K562 (cell line): ENCODE results near the gene GLUL. TPM values are rescaled to one million over a fixed set of nuclear protein-coding genes. Genes with fewer than 3 reads are reported as not detected.

Source experiments
- EGR1 ChIP-seq: fragments of 450-650 bp; conservative IDR thresholded peaks from 2 replicates; pipeline ENCODE4 v1.6.1; 2017; ENCODE audit warnings: mild to moderate bottlenecking
- ERF ChIP-seq: fragments of 450-650 bp; formaldehyde crosslinking; IDR thresholded peaks from 2 replicates; pipeline ENCODE4 v1.4.0; 2020; ENCODE audit warnings: mild to moderate bottlenecking, mixed read lengths
- GATAD2A ChIP-seq: fragments of 450-650 bp; IDR thresholded peaks from 2 replicates; pipeline ENCODE4 v1.6.1; 2017
- MAFK ChIP-seq: IDR thresholded peaks from 2 replicates; pipeline ENCODE4 v1.6.1; 2011; ENCODE audit warnings: low read length, improper control_type of control experiment
- MEF2D ChIP-seq: conservative IDR thresholded peaks from 2 replicates; pipeline ENCODE4 v1.6.1; 2016; ENCODE audit warnings: low read depth, missing genetic modification characterization, missing compliant biosample characterization
- NFE2 ChIP-seq: IDR thresholded peaks from 2 replicates; pipeline ENCODE4 v1.6.1; 2014; ENCODE audit warnings: antibody characterized with exemption, low read depth
- PCBP2 ChIP-seq: fragments of 200-400 bp; formaldehyde crosslinking; IDR thresholded peaks from 2 replicates; pipeline ENCODE4 v1.6.1; 2018; ENCODE audit warnings: low read length, low read depth, mild to moderate bottlenecking, moderate library complexity; ENCODE audit not compliant: poor library complexity, severe bottlenecking
- PPARD ChIP-seq: fragments of 250-450 bp; sonication (Bioruptor Pico); IDR thresholded peaks from 2 replicates; pipeline ENCODE4 v1.8.0; 2022; ENCODE audit warnings: inconsistent platforms, mild to moderate bottlenecking, moderate library complexity
- RFX1 ChIP-seq: fragments of 450-650 bp; IDR thresholded peaks from 2 replicates; pipeline ENCODE4 v1.6.1; 2016; ENCODE audit warnings: mild to moderate bottlenecking, moderate library complexity
- SAFB2 ChIP-seq: fragments of 200-400 bp; formaldehyde crosslinking; IDR thresholded peaks from 2 replicates; pipeline ENCODE4 v1.6.1; 2018; ENCODE audit warnings: borderline replicate concordance, low read length, low read depth, moderate library complexity; ENCODE audit not compliant: severe bottlenecking
- SMAD1 ChIP-seq: fragments of 150-350 bp; IDR thresholded peaks from 2 replicates; pipeline ENCODE4 v1.6.1; 2014; ENCODE audit warnings: low read length, low read depth; ENCODE audit not compliant: partially characterized antibody
- TAF9B ChIP-seq: fragments of 450-650 bp; IDR thresholded peaks from 2 replicates; pipeline ENCODE4 v1.6.1; 2018; ENCODE audit warnings: mild to moderate bottlenecking; ENCODE audit not compliant: partially characterized antibody
- ZNF239 ChIP-seq: fragments of 250-450 bp; sonication (Bioruptor Pico); IDR thresholded peaks from 2 replicates; pipeline ENCODE4 v1.4.0; 2020; ENCODE audit warnings: mild to moderate bottlenecking
- ZNF444 ChIP-seq: fragments of 250-450 bp; sonication (Bioruptor Pico); IDR thresholded peaks from 2 replicates; pipeline ENCODE4 v1.4.0; 2020; ENCODE audit warnings: mild to moderate bottlenecking, moderate library complexity
- polyA plus RNA-seq, 8 experiments: library from polyadenylated mRNA; depleted of rRNA in 4 of 8; stranded (reverse) in 5 of 8; unstranded in 3 of 8; fragments of >200 nt; fragmentation: Nextera tagmentation in 2 of 8; fragmentation: Illumina TruSeq in 1 of 8; extraction: Ambion mirVana in 2 of 8; extraction: Trizol in 1 of 8; gene quantifications; 2 replicates each; pipeline versions ENCODE4 v1.2.1 to v1.2.3, GENCODE V29; 2011 to 2014; ENCODE audit warnings: inconsistent platforms in 1 of 8, missing spikeins in 1 of 8
- total RNA-seq, 7 experiments: library from RNA; depleted of rRNA in 6 of 7; stranded (reverse); fragments of >200 nt in 6 of 7; fragmentation: Illumina TruSeq in 2 of 7; extraction: Trizol in 2 of 7; gene quantifications; 2 replicates each; pipeline versions ENCODE4 v1.2.1 to v1.2.3, GENCODE V29; 2011 to 2021; ENCODE audit warnings: low replicate concordance in 1 of 7
- TF ChIP-seq, protein P1 (sequence below): IDR thresholded peaks from 3 replicates; pipeline ENCODE4 v1.6.1; 2011; ENCODE audit warnings: borderline replicate concordance, mild to moderate bottlenecking, moderate library complexity; ENCODE audit not compliant: insufficient read length; ENCODE audit errors: extremely low read depth
- TF ChIP-seq, protein P2 (sequence below): fragments of 250-450 bp; sonication (Bioruptor Pico); IDR thresholded peaks from 2 replicates; pipeline ENCODE4 v1.5.0; 2022; ENCODE audit warnings: mild to moderate bottlenecking
- TF ChIP-seq, protein P3 (sequence below): fragments of 450-650 bp; IDR thresholded peaks from 2 replicates; pipeline ENCODE4 v1.6.1; 2017; ENCODE audit warnings: mild to moderate bottlenecking, moderate library complexity
- TF ChIP-seq, protein P4 (sequence below): fragments of 450-650 bp; formaldehyde crosslinking; IDR thresholded peaks from 2 replicates; pipeline ENCODE4 v1.4.0; 2020; ENCODE audit warnings: mild to moderate bottlenecking, moderate library complexity
- TF ChIP-seq, protein P5 (sequence below): fragments of 450-650 bp; IDR thresholded peaks from 2 replicates; pipeline ENCODE4 v1.6.1; 2018; ENCODE audit warnings: mild to moderate bottlenecking, low read depth; ENCODE audit not compliant: partially characterized antibody

The GLUL gene
- total and polyA plus RNA-seq, 9 of the 15 experiments (the other 6 are each of a cell fraction or from before 2014, with no cell fraction given): 1,088 to 4,222 (median 1,338) TPM

DNA sequence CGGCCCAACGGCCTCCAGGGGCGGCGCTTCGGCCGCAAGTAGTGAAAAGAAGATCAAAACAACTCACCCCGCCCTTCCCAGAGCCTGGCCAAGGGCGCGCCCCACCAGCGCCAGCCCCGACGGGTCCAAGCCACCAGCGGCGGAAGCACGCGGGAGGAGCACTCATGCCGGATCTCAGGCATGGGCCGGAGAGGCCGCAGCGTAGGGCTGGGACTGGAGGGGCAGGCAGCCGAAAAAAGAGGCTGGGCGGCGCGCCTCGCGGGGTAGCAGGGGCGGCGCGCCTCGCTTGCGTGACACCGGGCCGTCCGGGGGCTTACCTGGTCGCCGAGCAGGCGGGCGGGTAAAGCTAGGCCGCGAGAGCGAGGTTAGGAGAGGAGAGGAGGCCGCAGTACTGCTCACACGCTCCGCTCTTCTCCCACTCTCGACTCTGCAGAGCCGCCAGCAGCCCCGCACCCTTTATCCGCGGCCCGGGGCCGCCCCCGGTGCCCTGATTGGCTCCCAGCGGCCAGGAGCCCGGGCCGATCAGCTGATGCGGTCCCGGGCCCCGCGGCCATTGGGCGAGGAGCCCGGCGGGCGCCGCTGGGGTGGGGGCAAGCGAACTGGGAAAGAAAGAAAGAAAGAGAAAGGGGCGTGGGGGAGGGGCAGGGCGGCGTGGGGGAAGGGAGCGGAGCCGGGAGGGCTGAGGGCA lies at the start of gene GLUL (continued):
- TF ChIP-seq ZNF239 (no peak), PPARD (CRISPR knock-in tag) (no peak), MEF2D (tag) (no peak), TAF9B (peak; percentile 92), MAFK (no peak), RFX1 (no peak), EGR1 (peak; percentile 77), ZNF444 (no peak), PCBP2 (peak; percentile 98), SMAD1 (peak; percentile 93), NFE2 (no peak), SAFB2 (no peak), ERF (CRISPR knock-in tag) (peak; percentile 96), GATAD2A (no peak; the same call in 1 of the 2 replicates)
- TF ChIP-seq, protein P1, sequence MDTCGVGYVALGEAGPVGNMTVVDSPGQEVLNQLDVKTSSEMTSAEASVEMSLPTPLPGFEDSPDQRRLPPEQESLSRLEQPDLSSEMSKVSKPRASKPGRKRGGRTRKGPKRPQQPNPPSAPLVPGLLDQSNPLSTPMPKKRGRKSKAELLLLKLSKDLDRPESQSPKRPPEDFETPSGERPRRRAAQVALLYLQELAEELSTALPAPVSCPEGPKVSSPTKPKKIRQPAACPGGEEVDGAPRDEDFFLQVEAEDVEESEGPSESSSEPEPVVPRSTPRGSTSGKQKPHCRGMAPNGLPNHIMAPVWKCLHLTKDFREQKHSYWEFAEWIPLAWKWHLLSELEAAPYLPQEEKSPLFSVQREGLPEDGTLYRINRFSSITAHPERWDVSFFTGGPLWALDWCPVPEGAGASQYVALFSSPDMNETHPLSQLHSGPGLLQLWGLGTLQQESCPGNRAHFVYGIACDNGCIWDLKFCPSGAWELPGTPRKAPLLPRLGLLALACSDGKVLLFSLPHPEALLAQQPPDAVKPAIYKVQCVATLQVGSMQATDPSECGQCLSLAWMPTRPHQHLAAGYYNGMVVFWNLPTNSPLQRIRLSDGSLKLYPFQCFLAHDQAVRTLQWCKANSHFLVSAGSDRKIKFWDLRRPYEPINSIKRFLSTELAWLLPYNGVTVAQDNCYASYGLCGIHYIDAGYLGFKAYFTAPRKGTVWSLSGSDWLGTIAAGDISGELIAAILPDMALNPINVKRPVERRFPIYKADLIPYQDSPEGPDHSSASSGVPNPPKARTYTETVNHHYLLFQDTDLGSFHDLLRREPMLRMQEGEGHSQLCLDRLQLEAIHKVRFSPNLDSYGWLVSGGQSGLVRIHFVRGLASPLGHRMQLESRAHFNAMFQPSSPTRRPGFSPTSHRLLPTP: no peak
- TF ChIP-seq, protein P2, sequence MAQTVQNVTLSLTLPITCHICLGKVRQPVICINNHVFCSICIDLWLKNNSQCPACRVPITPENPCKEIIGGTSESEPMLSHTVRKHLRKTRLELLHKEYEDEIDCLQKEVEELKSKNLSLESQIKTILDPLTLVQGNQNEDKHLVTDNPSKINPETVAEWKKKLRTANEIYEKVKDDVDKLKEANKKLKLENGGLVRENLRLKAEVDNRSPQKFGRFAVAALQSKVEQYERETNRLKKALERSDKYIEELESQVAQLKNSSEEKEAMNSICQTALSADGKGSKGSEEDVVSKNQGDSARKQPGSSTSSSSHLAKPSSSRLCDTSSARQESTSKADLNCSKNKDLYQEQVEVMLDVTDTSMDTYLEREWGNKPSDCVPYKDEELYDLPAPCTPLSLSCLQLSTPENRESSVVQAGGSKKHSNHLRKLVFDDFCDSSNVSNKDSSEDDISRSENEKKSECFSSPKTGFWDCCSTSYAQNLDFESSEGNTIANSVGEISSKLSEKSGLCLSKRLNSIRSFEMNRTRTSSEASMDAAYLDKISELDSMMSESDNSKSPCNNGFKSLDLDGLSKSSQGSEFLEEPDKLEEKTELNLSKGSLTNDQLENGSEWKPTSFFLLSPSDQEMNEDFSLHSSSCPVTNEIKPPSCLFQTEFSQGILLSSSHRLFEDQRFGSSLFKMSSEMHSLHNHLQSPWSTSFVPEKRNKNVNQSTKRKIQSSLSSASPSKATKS: 0 out of 2 replicates have a peak, but pooled peaks have one; percentile 24
- TF ChIP-seq, protein P3, sequence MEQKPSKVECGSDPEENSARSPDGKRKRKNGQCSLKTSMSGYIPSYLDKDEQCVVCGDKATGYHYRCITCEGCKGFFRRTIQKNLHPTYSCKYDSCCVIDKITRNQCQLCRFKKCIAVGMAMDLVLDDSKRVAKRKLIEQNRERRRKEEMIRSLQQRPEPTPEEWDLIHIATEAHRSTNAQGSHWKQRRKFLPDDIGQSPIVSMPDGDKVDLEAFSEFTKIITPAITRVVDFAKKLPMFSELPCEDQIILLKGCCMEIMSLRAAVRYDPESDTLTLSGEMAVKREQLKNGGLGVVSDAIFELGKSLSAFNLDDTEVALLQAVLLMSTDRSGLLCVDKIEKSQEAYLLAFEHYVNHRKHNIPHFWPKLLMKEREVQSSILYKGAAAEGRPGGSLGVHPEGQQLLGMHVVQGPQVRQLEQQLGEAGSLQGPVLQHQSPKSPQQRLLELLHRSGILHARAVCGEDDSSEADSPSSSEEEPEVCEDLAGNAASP: no peak
- TF ChIP-seq, protein P4, sequence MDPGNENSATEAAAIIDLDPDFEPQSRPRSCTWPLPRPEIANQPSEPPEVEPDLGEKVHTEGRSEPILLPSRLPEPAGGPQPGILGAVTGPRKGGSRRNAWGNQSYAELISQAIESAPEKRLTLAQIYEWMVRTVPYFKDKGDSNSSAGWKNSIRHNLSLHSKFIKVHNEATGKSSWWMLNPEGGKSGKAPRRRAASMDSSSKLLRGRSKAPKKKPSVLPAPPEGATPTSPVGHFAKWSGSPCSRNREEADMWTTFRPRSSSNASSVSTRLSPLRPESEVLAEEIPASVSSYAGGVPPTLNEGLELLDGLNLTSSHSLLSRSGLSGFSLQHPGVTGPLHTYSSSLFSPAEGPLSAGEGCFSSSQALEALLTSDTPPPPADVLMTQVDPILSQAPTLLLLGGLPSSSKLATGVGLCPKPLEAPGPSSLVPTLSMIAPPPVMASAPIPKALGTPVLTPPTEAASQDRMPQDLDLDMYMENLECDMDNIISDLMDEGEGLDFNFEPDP (CRISPR knock-in tag): 0 out of 2 replicates have a peak, but pooled peaks have one; percentile 9
- TF ChIP-seq, protein P5, sequence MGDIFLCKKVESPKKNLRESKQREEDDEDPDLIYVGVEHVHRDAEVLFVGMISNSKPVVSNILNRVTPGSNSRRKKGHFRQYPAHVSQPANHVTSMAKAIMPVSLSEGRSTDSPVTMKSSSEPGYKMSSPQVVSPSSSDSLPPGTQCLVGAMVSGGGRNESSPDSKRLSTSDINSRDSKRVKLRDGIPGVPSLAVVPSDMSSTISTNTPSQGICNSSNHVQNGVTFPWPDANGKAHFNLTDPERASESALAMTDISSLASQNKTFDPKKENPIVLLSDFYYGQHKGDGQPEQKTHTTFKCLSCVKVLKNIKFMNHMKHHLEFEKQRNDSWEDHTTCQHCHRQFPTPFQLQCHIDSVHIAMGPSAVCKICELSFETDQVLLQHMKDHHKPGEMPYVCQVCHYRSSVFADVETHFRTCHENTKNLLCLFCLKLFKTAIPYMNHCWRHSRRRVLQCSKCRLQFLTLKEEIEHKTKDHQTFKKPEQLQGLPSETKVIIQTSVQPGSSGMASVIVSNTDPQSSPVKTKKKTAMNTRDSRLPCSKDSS: no peak
